ENCODE results near the gene C1GALT1.

The C1GALT1 gene

GRCh38 chr7:7237201-7237977 lies 55.0 kb downstream of the C1GALT1 start:
- Histone ChIP-seq H3K4me3 (ENCODE audit: low read depth, low read length, poor library complexity, severe bottlenecking) (no peak overlapping the region), H3K27ac (ENCODE audit: low read depth, low read length, poor library complexity, severe bottlenecking) (no peak overlapping the region), H2AFZ (ENCODE audit: low read length) (no peak overlapping the region), H4K20me1 (ENCODE audit: insufficient read depth, low read length) (no peaks in the 10 kb centered on the region), H3K79me2 (ENCODE audit: insufficient read depth, low read length) (peaks cover 17% of the 10 kb centered on the region), H3K27me3 (ENCODE audit: insufficient read depth, low read length) (no peaks in the 10 kb centered on the region), H3F3A (ENCODE audit: insufficient read depth, low read length) (no peaks in the 10 kb centered on the region), H3K9ac (ENCODE audit: low read length) (no peak overlapping the region), H3K9me2 (ENCODE audit: low read depth, low read length) (no peaks in the 10 kb centered on the region), H3K9me3 (ENCODE audit: low read length) (no peaks in the 10 kb centered on the region), H3K4me2 (ENCODE audit: low read length) (no peak overlapping the region), H3K4me1 (ENCODE audit: insufficient read depth, low read length, severe bottlenecking) (peaks cover under 1% of the 10 kb centered on the region), H3K36me3 (ENCODE audit: insufficient read depth, low read length) (peaks cover 74% of the 10 kb centered on the region)
- TF ChIP-seq CTCF (IDR thresholded peaks at IDR 0.05; ENCODE audit: low read length) (no peak), EZH2 (IDR thresholded peaks at IDR 0.05; ENCODE audit: borderline replicate concordance, low read length) (no peak)

- no peaks in the 10 kb centered on the region for H4K20me1 ChIP-seq (ENCODE audit: insufficient read depth, low read length)
- H3K4me3 ChIP-seq (ENCODE audit: low read depth, low read length, poor library complexity, severe bottlenecking), result no peak overlapping the region
- no peaks in the 10 kb centered on the region for H3K9me3 ChIP-seq (ENCODE audit: low read length)
- H2AFZ ChIP-seq (ENCODE audit: low read length), result no peak overlapping the region
- peaks cover 4% of the 10 kb centered on the region for H3K4me1 ChIP-seq (ENCODE audit: insufficient read depth, low read length, severe bottlenecking)
- H3K27ac ChIP-seq (ENCODE audit: low read depth, low read length, poor library complexity, severe bottlenecking), result no peak overlapping the region
- H3K4me2 ChIP-seq (ENCODE audit: low read length), result no peak overlapping the region
- H3K79me2 ChIP-seq (ENCODE audit: insufficient read depth, low read length), result peaks cover 14% of the 10 kb centered on the region
- no peaks in the 10 kb centered on the region for H3K27me3 ChIP-seq (ENCODE audit: insufficient read depth, low read length)
- H3F3A ChIP-seq (ENCODE audit: insufficient read depth, low read length), result no peaks in the 10 kb centered on the region
- H3K36me3 ChIP-seq (ENCODE audit: insufficient read depth, low read length), result peaks cover 76% of the 10 kb centered on the region
- H3K9ac ChIP-seq (ENCODE audit: low read length), result no peak overlapping the region
- H3K9me2 ChIP-seq (ENCODE audit: low read depth, low read length), result no peaks in the 10 kb centered on the region
- TF ChIP-seq CTCF (IDR thresholded peaks at IDR 0.05; ENCODE audit: low read length), result no peak
- no peak for TF ChIP-seq EZH2 (IDR thresholded peaks at IDR 0.05; ENCODE audit: borderline replicate concordance, low read length)
Measured at GRCh38 chr7:7237978-7238267, 55.6 kb downstream of the C1GALT1 start.

- Histone ChIP-seq H3K79me2 (ENCODE audit: insufficient read depth, low read length) (peaks cover 13% of the 10 kb centered on the region), H3K27ac (ENCODE audit: low read depth, low read length, poor library complexity, severe bottlenecking) (no peak overlapping the region), H3K36me3 (ENCODE audit: insufficient read depth, low read length) (peaks cover 85% of the 10 kb centered on the region), H3K9ac (ENCODE audit: low read length) (no peak overlapping the region), H3K4me3 (ENCODE audit: low read depth, low read length, poor library complexity, severe bottlenecking) (no peak overlapping the region), H3K4me1 (ENCODE audit: insufficient read depth, low read length, severe bottlenecking) (peaks cover 9% of the 10 kb centered on the region), H3K4me2 (ENCODE audit: low read length) (no peak overlapping the region), H4K20me1 (ENCODE audit: insufficient read depth, low read length) (no peaks in the 10 kb centered on the region), H3K9me2 (ENCODE audit: low read depth, low read length) (no peaks in the 10 kb centered on the region), H3K9me3 (ENCODE audit: low read length) (no peaks in the 10 kb centered on the region), H2AFZ (ENCODE audit: low read length) (no peak overlapping the region), H3K27me3 (ENCODE audit: insufficient read depth, low read length) (no peaks in the 10 kb centered on the region), H3F3A (ENCODE audit: insufficient read depth, low read length) (no peaks in the 10 kb centered on the region)
- no peak for TF ChIP-seq CTCF (IDR thresholded peaks at IDR 0.05; ENCODE audit: low read length)
- no peak for TF ChIP-seq EZH2 (IDR thresholded peaks at IDR 0.05; ENCODE audit: borderline replicate concordance, low read length)
Measured at GRCh38 chr7:7239346-7239745, 57.0 kb downstream of the C1GALT1 start.

Data from OCI-LY1 (cell line).